ENCODE measurements around the gene TBCK. TPM values are rescaled to one million over a fixed set of nuclear protein-coding genes. Genes with fewer than 3 reads are reported as not detected.

The TBCK gene
- polyA plus RNA-seq, 1 donor (not counting 4 experiments of a cell fraction or from before 2014, with no cell fraction given), result 19.3 TPM

DNA sequence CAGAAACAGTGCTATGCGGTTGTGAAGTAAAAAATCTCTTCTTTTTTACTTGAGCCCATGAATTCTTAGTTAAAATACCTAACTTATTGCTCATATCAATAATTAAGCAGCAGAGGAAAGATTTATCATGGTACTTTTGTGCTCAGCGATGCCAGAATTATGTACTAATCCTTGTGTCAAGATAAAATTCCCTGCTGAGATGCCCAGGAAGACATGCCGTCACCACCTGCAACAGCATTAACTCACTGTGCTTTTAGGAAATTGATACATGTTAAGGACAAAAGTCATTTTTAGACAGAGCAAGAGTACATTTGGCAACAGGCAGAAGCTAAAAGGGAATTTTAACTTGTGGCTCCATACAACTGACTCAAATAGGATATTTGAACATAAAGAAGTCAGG, 281.8 kb downstream of the TBCK start:
- H3K27ac ChIP-seq (ENCODE audit: control insufficient read depth, insufficient read depth, low read length), result no peak overlapping the region
- no peaks in the 10 kb centered on the region for H3K27me3 ChIP-seq (ENCODE audit: control insufficient read depth, extremely low read depth, insufficient read depth, low read length)
- TF ChIP-seq, protein P1, sequence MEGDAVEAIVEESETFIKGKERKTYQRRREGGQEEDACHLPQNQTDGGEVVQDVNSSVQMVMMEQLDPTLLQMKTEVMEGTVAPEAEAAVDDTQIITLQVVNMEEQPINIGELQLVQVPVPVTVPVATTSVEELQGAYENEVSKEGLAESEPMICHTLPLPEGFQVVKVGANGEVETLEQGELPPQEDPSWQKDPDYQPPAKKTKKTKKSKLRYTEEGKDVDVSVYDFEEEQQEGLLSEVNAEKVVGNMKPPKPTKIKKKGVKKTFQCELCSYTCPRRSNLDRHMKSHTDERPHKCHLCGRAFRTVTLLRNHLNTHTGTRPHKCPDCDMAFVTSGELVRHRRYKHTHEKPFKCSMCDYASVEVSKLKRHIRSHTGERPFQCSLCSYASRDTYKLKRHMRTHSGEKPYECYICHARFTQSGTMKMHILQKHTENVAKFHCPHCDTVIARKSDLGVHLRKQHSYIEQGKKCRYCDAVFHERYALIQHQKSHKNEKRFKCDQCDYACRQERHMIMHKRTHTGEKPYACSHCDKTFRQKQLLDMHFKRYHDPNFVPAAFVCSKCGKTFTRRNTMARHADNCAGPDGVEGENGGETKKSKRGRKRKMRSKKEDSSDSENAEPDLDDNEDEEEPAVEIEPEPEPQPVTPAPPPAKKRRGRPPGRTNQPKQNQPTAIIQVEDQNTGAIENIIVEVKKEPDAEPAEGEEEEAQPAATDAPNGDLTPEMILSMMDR (optimal IDR thresholded peaks at IDR 0.05 in 1 of 3, IDR thresholded peaks at IDR 0.05 in 1 of 3, conservative IDR thresholded peaks at IDR 0.05 in 1 of 3; ENCODE audit: extremely low read depth in 1 of 3, insufficient read depth in 2 of 3, low read length in 3 of 3), result no peak
- TF ChIP-seq EZH2 (IDR thresholded peaks at IDR 0.05; ENCODE audit: low read length), result no peak
- H3K36me3 ChIP-seq (ENCODE audit: control insufficient read depth in 2 of 2, extremely low read depth in 1 of 2, insufficient read depth in 2 of 2, low read length in 2 of 2), result no peaks in the 10 kb centered on the region
- no peak overlapping the region for H2AFZ ChIP-seq (ENCODE audit: control insufficient read depth, low read length)
- no peaks in the 10 kb centered on the region for H4K20me1 ChIP-seq (ENCODE audit: control insufficient read depth, extremely low read depth, insufficient read depth, low read length)
- no peak for DNase-seq (ENCODE audit: low read depth, low spot score)
- H3K4me2 ChIP-seq (ENCODE audit: control insufficient read depth, extremely low read depth, insufficient read depth, low read depth, low read length), result no peak overlapping the region
- dilution Hi-C loops (cut with MboI; ENCODE audit: extremely low pct_ligation_motif_present, low sequenced_read_pairs), result no loop called here
- no peaks in the 10 kb centered on the region for H3K9me1 ChIP-seq (ENCODE audit: control insufficient read depth, extremely low read depth, insufficient read depth, low read length)
- peaks cover 10% of the 10 kb centered on the region for H3K4me1 ChIP-seq (ENCODE audit: control insufficient read depth, extremely low read depth, insufficient read depth, low read length)
- H3K9ac ChIP-seq (ENCODE audit: control insufficient read depth, extremely low read depth, insufficient read depth, low read length), result no peak overlapping the region
- no peaks in the 10 kb centered on the region for H3K79me2 ChIP-seq (ENCODE audit: control insufficient read depth, insufficient read depth, low read length)
- H3K4me3 ChIP-seq (ENCODE audit: control insufficient read depth in 2 of 3, extremely low read depth in 1 of 3, insufficient read depth in 2 of 3, low read depth in 1 of 3, low read length in 3 of 3), result no peak overlapping the region
- no peaks in the 10 kb centered on the region for H3K9me3 ChIP-seq (ENCODE audit: control insufficient read depth, low read depth, low read length)
- no peak for FAIRE-seq

DNA sequence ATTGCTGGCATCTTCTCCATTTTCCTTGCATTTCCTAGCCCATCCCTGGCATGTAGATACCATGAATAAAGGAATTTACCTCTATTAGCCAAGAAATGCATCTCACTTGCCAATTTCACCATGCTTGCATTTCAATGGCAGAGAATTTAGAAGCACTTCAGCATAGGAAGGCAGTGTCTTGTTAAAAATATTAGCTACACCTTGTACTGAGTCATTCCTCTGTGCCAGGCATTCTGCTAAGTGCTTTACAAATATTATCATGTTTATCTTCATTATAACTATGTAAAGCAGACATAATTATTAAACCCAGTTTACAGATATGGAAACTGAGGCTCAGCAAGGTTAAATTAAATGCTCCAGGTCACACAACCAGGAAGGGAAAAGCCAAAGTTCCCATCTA, 282.5 kb downstream of the TBCK start:
- dilution Hi-C loops (cut with MboI; ENCODE audit: extremely low pct_ligation_motif_present, low sequenced_read_pairs), result no loop called here
- Histone ChIP-seq H4K20me1 (ENCODE audit: control insufficient read depth, extremely low read depth, insufficient read depth, low read length) (no peaks in the 10 kb centered on the region), H3K79me2 (ENCODE audit: control insufficient read depth, insufficient read depth, low read length) (no peaks in the 10 kb centered on the region), H3K9ac (ENCODE audit: control insufficient read depth, extremely low read depth, insufficient read depth, low read length) (no peak overlapping the region), H3K27me3 (ENCODE audit: control insufficient read depth, extremely low read depth, insufficient read depth, low read length) (no peaks in the 10 kb centered on the region), H3K4me1 (ENCODE audit: control insufficient read depth, extremely low read depth, insufficient read depth, low read length) (peaks cover 10% of the 10 kb centered on the region), H3K27ac (ENCODE audit: control insufficient read depth, insufficient read depth, low read length) (no peak overlapping the region), H3K9me1 (ENCODE audit: control insufficient read depth, extremely low read depth, insufficient read depth, low read length) (no peaks in the 10 kb centered on the region), H2AFZ (ENCODE audit: control insufficient read depth, low read length) (no peak overlapping the region), H3K9me3 (ENCODE audit: control insufficient read depth, low read depth, low read length) (no peaks in the 10 kb centered on the region), H3K4me2 (ENCODE audit: control insufficient read depth, extremely low read depth, insufficient read depth, low read depth, low read length) (no peak overlapping the region), H3K4me3 (ENCODE audit: control insufficient read depth in 2 of 3, extremely low read depth in 1 of 3, insufficient read depth in 2 of 3, low read depth in 1 of 3, low read length in 3 of 3) (no peak overlapping the region), H3K36me3 (ENCODE audit: control insufficient read depth in 2 of 2, extremely low read depth in 1 of 2, insufficient read depth in 2 of 2, low read length in 2 of 2) (no peaks in the 10 kb centered on the region)
- FAIRE-seq (no peak), DNase-seq (ENCODE audit: low read depth, low spot score) (no peak)
- TF ChIP-seq, protein P1 (optimal IDR thresholded peaks at IDR 0.05 in 1 of 3, IDR thresholded peaks at IDR 0.05 in 1 of 3, conservative IDR thresholded peaks at IDR 0.05 in 1 of 3; ENCODE audit: extremely low read depth in 1 of 3, insufficient read depth in 2 of 3, low read length in 3 of 3), result no peak
- TF ChIP-seq EZH2 (IDR thresholded peaks at IDR 0.05; ENCODE audit: low read length), result no peak
